ENCODE measurements around the gene TAF7L.

Gene TAF7L

DNA sequence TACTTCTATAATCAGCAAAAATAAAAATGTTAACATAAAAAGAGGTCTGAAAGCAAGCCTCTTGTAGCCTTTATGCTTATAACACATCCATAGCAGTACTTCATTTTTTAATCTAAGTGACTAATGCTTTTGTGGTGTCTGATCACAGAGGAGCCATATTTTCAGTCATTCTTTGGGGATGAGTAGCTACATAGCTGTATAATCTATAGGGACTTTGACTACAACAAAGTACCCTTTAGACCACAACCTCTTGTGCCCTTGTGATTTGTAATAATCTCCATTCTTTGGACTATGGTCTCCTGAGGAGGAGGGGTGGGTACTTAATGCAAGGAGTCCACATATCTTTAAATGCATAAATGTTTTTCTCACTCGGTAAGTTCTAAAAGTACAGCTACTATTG lies 62.0 kb downstream of the TAF7L start:
- in situ Hi-C loops (cut with MboI; ENCODE audit: low sequenced_read_pairs) = no loop called here

DNA sequence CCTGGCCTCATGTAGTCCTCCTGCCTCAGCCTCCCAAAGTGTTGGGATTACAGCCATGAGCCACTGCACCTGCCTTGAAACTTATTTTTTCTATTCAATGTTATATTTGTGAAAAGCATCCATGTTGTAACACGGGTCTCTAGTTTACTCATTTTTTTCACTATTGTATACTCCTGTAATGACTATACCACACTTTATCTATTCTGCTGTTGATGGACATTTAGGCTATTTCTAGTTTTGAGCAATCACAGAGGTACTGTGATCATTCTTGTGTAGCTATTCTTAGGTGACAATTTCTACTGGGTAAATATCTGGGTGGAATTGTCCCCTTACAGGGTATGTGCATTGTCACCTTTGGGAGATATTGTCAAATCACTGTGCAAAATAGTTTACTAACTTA lies 67.9 kb downstream of the TAF7L start:
- in situ Hi-C loops (cut with MboI; ENCODE audit: low sequenced_read_pairs) = no loop called here

DNA sequence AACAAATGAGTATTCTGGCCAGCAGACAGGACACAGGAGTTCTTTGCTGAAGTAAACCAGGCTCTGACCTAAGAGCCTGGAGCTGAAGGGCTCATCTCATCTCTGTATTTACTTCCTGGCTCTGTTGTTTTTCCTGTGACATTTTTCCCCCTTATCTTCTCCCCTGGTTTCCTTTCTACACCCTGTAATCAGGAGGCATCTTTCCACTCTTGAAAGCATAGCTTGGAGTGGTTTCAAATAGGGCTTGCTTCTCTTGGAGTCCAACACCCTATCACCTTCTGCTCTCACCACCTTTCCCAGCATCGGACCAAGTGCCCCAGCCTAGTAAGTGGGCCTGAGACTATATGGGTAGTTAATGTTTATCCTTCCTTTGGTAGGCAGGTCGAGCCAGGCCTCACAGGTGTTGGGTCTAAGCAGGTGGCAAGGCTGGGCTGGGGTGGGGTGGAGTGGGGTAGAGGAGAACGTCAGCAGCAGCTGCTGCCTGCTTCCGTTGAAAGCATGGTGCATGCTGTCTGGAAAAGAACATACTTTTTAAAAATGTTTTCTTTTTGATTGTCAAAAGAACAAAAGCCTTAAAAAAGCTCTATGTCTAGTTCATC lies 70.4 kb downstream of the TAF7L start:
- in situ Hi-C loops (cut with MboI; ENCODE audit: low sequenced_read_pairs) = no loop called here

DNA sequence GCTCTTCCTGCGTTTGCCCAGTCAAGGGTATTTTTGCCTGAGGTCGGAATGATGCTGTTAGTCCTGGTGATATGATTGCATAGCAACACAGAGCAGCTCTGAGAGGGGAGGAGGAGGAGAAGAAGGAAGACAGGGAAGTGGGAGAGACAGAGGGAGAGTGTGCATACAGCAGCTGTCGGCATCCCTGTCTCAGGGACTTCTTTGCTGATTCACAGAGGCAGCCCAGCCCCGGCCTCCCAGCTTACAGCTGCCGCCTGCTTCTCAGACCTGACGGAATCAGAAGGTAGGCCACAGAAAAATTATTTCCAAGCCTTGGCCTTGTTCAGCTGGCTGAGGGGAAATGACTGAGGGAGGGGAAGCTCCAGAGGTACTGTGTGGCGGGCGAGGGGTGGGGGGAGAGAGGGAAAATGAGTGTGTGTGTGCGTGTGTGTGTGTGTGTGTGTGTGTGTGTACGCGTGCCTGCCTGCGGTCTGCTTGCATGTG lies 71.2 kb downstream of the TAF7L start:
- in situ Hi-C loops (cut with MboI; ENCODE audit: low sequenced_read_pairs) = no loop called here

DNA sequence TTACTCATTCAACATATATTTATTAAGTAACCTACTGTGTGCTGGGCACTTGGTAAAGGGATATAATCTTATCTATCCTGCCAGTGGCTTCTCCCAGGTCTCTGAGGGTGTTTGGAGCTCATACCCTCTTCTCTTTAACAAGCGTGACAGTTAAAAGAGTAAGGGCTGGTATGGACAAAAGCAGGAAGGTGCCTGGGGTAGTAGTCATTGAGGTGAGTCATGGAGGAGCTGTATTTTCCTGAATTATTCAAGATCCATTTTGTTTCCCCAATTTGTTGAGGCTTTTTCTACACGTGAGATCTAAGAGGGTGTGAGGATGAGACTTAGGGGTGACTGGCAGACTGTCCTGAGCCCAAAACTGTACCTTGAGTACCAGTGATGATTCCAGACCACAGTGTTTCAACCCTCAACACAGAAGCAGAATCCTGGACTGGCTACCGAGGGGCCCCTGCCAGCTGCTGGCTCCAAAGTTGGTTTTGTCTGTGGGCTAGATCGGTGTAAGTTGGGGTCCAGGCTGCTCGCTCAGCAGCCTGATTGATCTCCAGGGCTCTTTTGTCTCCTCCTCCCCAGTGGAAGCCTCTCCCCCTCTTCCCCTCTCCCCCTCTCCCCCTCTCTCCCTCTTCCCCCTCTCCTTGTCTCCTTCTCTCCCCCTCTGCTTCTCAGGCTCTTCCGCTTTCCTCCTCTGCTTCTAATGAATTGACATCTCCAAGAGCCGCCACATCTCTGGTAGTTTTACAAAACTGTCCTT lies 71.8 kb downstream of the TAF7L start, which contains the start of gene DRP2:
TSS of gene DRP2 (plus strand) at position 671 of the 748 bp plus-strand sequence. CDS start 11,862 bp downstream, outside the sequence.
- in situ Hi-C loops (cut with MboI; ENCODE audit: low sequenced_read_pairs) = no loop called here

Data from HL-60/S4 treated with phorbol 12-myristate 13-acetate at 8.2 ng/mL for 4 days and 3 days (cell line).